Vagina (tissue), 2 donors: ENCODE measurements around the gene CENPB. TPM values are rescaled to one million over a fixed set of nuclear protein-coding genes. Genes with fewer than 3 reads are reported as not detected.
A peak's percentile ranks its signal among the peaks of the same experiment; 100 is the strongest.

Source experiments
- DNase-seq, 2 donors: peaks; one replicate each; pipeline ENCODE4 v3.0.0-alpha.2; 2017; ENCODE audit errors: extremely low spot score in 2 of 2
- H3K27ac ChIP-seq: fragments of 200-600 bp; sonication (generic); one replicate; pipeline ENCODE4 v1.5.1; 2019
- H3K27me3 ChIP-seq: fragments of 200-600 bp; sonication (generic); one replicate; pipeline ENCODE4 v1.5.1; 2019
- H3K36me3 ChIP-seq, 2 donors: fragments of 200-600 bp; sonication (generic); one replicate each; pipeline ENCODE4 v1.5.1; 2017 to 2019
- H3K4me1 ChIP-seq: fragments of 200-600 bp; sonication (generic); one replicate; pipeline ENCODE4 v1.5.1; 2019
- H3K4me3 ChIP-seq, 2 donors: fragments of 200-600 bp; sonication (generic); 1 replicate in 1 of 2; 2 replicates in 1 of 2; pipeline ENCODE4 v1.5.1; 2016 to 2019
- H3K9me3 ChIP-seq: fragments of 200-600 bp; sonication (generic); one replicate; pipeline ENCODE4 v1.5.1; 2019
- POLR2A ChIP-seq, 2 donors: fragments of 450-650 bp; IDR thresholded peaks; one replicate each; pipeline ENCODE4 v1.6.1; 2017; ENCODE audit warnings: antibody characterized with exemption in 2 of 2, mild to moderate bottlenecking in 2 of 2, moderate library complexity in 2 of 2
- POLR2AphosphoS5 ChIP-seq, 2 donors: sonication (generic); formaldehyde crosslinking; IDR thresholded peaks; one replicate each; pipeline ENCODE4 v1.9.0; 2017; ENCODE audit warnings: antibody characterized with exemption in 2 of 2, mild to moderate bottlenecking in 2 of 2, low read depth in 1 of 2; ENCODE audit not compliant: insufficient read depth in 1 of 2
- intact Hi-C: fragments of 100-400 bp; cut with DNase I; formaldehyde crosslinking; loops from one replicate; pipeline ENCODE4 v1.15.1; 2023
- total RNA-seq: library from RNA; depleted of rRNA; stranded (reverse); fragments of >200 nt; gene quantifications from one replicate; pipeline ENCODE4 v1.2.3, GENCODE V29; 2016
- TF ChIP-seq, protein P1 (sequence below), 3 experiments: fragments of 450-650 bp in 2 of 3; fragments of 200-600 bp in 1 of 3; sonication (generic) in 1 of 3; IDR thresholded peaks; one replicate each; pipeline ENCODE4 v1.5.1; 2017 to 2019; ENCODE audit warnings: antibody characterized with exemption in 3 of 3, mild to moderate bottlenecking in 2 of 3, moderate library complexity in 2 of 3

Gene CENPB
- total RNA-seq, 1 donor from 2014 or later = 62.9 TPM

GRCh38 chr20:3754276-3754630 is 32.3 kb downstream of the CENPB start:
- Histone ChIP-seq H3K36me3 (peaks cover 0 to 12% of the 10 kb centered on the region in 2 donors), H3K27ac (no peak overlapping the region), H3K4me3 (no peak overlapping the region), H3K4me1 (no peaks in the 10 kb centered on the region), H3K9me3 (no peaks in the 10 kb centered on the region), H3K27me3 (no peaks in the 10 kb centered on the region)
- no peak for DNase-seq
- intact Hi-C loops = no loop called here
- TF ChIP-seq, protein P1, sequence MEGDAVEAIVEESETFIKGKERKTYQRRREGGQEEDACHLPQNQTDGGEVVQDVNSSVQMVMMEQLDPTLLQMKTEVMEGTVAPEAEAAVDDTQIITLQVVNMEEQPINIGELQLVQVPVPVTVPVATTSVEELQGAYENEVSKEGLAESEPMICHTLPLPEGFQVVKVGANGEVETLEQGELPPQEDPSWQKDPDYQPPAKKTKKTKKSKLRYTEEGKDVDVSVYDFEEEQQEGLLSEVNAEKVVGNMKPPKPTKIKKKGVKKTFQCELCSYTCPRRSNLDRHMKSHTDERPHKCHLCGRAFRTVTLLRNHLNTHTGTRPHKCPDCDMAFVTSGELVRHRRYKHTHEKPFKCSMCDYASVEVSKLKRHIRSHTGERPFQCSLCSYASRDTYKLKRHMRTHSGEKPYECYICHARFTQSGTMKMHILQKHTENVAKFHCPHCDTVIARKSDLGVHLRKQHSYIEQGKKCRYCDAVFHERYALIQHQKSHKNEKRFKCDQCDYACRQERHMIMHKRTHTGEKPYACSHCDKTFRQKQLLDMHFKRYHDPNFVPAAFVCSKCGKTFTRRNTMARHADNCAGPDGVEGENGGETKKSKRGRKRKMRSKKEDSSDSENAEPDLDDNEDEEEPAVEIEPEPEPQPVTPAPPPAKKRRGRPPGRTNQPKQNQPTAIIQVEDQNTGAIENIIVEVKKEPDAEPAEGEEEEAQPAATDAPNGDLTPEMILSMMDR (IDR thresholded peaks at IDR 0.05) = no peak
- TF ChIP-seq POLR2AphosphoS5 (IDR thresholded peaks at IDR 0.05; ENCODE audit: insufficient read depth in 1 of 2, low read depth in 1 of 2) (no peak), POLR2A (IDR thresholded peaks at IDR 0.05) (no peak)

DNA sequence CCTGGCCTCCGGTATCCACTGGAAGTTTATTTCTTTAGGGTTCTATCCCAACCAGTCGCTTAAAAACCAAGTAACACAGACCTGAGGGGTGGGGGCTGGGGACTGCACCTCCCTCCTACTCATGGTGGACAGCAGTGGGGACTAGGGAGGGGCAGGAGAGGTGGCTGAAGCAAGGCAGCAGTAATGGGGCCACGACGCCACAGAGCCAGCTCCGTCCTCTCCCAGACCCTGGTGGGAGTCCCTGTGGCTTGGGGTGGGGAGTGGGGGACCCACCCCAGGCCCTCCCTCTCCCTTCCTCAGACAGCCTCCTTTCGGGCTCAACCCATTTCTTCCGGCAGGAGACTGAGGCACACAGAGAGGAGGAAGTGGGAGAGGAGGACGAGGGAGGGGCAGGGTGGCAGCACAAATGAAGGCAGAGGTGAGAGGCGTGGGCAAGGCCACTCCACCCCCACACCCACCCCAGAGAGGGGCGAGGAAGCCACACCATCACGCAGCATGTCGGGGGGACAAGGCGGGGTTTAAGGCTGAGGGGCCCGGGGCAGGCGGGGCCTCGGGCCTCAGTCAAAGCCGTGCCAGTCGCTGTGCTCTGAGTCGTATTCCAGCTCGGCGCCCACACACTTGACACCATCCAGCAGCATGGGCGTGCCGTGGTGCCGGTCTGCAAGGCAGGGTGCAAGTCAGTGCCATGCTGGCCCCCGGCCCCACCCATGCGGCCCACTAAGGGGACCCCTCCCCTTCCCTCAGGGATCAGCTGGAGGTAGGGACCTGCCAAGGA is 32.9 kb downstream of the CENPB start:
- no peak for DNase-seq
- no peak for TF ChIP-seq POLR2A (IDR thresholded peaks at IDR 0.05)
- TF ChIP-seq, protein P1 (IDR thresholded peaks at IDR 0.05) = no peak
- no peak for TF ChIP-seq POLR2AphosphoS5 (IDR thresholded peaks at IDR 0.05; ENCODE audit: insufficient read depth in 1 of 2, low read depth in 1 of 2)
- peaks cover 0 to 12% of the 10 kb centered on the region in 2 donors for H3K36me3 ChIP-seq
- no peaks in the 10 kb centered on the region for H3K4me1 ChIP-seq
- no peak overlapping the region for H3K4me3 ChIP-seq
- H3K9me3 ChIP-seq = no peaks in the 10 kb centered on the region
- intact Hi-C loops = no loop called here
- no peak overlapping the region for H3K27ac ChIP-seq
- no peaks in the 10 kb centered on the region for H3K27me3 ChIP-seq

GRCh38 chr20:3753098-3753497 is 33.4 kb downstream of the CENPB start:
- intact Hi-C loops = no loop called here
- Histone ChIP-seq H3K4me3 (no peak overlapping the region), H3K27ac (no peak overlapping the region), H3K4me1 (no peaks in the 10 kb centered on the region), H3K36me3 (peaks cover 0 to 12% of the 10 kb centered on the region in 2 donors), H3K27me3 (no peaks in the 10 kb centered on the region), H3K9me3 (no peaks in the 10 kb centered on the region)
- TF ChIP-seq POLR2AphosphoS5 (IDR thresholded peaks at IDR 0.05; ENCODE audit: insufficient read depth in 1 of 2, low read depth in 1 of 2) = no peak
- TF ChIP-seq POLR2A (IDR thresholded peaks at IDR 0.05) = no peak
- TF ChIP-seq, protein P1 (IDR thresholded peaks at IDR 0.05) = peak; percentile 39 to 66 (median 44)
- no peak for DNase-seq

DNA sequence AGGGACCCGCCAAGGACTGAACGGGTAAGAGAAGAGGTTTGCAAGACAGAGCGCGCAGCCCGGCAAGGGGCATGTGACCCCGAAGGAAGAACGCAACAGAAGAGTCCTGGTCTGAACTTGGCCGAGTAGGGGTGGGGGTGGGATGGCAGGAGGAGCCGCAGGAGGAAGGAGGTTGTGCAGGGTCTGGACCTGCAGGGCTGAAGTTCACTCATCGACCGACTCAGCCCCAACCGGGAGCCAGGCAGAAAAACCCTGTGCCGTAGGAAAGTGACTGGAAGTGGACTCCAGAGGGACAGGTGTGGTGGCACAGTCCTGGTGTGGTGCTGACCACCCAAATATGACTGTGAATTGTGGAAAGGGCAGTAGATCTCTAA is 34.2 kb downstream of the CENPB start:
- intact Hi-C loops = no loop called here
- Histone ChIP-seq H3K27ac (no peak overlapping the region), H3K4me1 (no peaks in the 10 kb centered on the region), H3K36me3 (peaks cover 0 to 12% of the 10 kb centered on the region in 2 donors), H3K27me3 (no peaks in the 10 kb centered on the region), H3K9me3 (no peaks in the 10 kb centered on the region), H3K4me3 (peak overlapping the region in 1 of 2 donors; percentile 33)
- no peak for DNase-seq
- no peak for TF ChIP-seq POLR2A (IDR thresholded peaks at IDR 0.05)
- TF ChIP-seq POLR2AphosphoS5 (IDR thresholded peaks at IDR 0.05; ENCODE audit: insufficient read depth in 1 of 2, low read depth in 1 of 2) = no peak
- TF ChIP-seq, protein P1 (IDR thresholded peaks at IDR 0.05) = no peak

GRCh38 chr20:3751675-3752385 is 34.7 kb downstream of the CENPB start:
- Histone ChIP-seq H3K9me3 (no peaks in the 10 kb centered on the region), H3K27me3 (no peaks in the 10 kb centered on the region), H3K27ac (no peak overlapping the region), H3K4me1 (no peaks in the 10 kb centered on the region), H3K4me3 (peak overlapping the region; percentile 3 to 33), H3K36me3 (peaks cover 0 to 12% of the 10 kb centered on the region in 2 donors)
- no peak for DNase-seq
- intact Hi-C loops = no loop called here
- TF ChIP-seq, protein P1 (IDR thresholded peaks at IDR 0.05) = no peak
- TF ChIP-seq POLR2AphosphoS5 (IDR thresholded peaks at IDR 0.05; ENCODE audit: insufficient read depth in 1 of 2, low read depth in 1 of 2) (no peak), POLR2A (IDR thresholded peaks at IDR 0.05) (no peak)
